Heart right ventricle (tissue), 16 donors: ENCODE measurements around the gene LMOD3. TPM values are rescaled to one million over a fixed set of nuclear protein-coding genes. Genes with fewer than 3 reads are reported as not detected.

Experiments
- ATAC-seq, 8 donors: fragments of 200-7000 bp; cut with Tn5 transposase; one replicate each; pipeline ENCODE4 v1.9.1; 2020; ENCODE audit warnings: mild to moderate bottlenecking in 8 of 8, moderate library complexity in 8 of 8, moderate number of reproducible peaks in 1 of 8
- DNase-seq, 2 donors: peaks; one replicate each; pipeline ENCODE4 v3.0.0-alpha.2; 2020
- H3K27ac ChIP-seq, 10 donors: fragments of 200-600 bp; sonication (generic) in 2 of 10; one replicate each; pipeline versions ENCODE4 v1.5.0 to v1.8.0; 2020 to 2022; ENCODE audit warnings: mild to moderate bottlenecking in 3 of 10
- H3K27me3 ChIP-seq, 7 donors: fragments of 200-600 bp; one replicate each; pipeline ENCODE4 v1.8.0; 2021 to 2022; ENCODE audit warnings: mild to moderate bottlenecking in 2 of 7
- H3K36me3 ChIP-seq, 9 donors: fragments of 200-600 bp; sonication (generic) in 1 of 9; one replicate each; pipeline versions ENCODE4 v1.5.0 to v1.8.0; 2020 to 2022; ENCODE audit warnings: mild to moderate bottlenecking in 2 of 9
- H3K4me1 ChIP-seq, 9 donors: fragments of 200-600 bp; sonication (generic) in 1 of 9; one replicate each; pipeline versions ENCODE4 v1.5.0 to v1.8.0; 2020 to 2022; ENCODE audit warnings: mild to moderate bottlenecking in 4 of 9
- H3K4me3 ChIP-seq, 10 donors: fragments of 200-600 bp; sonication (generic) in 2 of 10; one replicate each; pipeline versions ENCODE4 v1.5.0 to v1.8.0; 2020 to 2022; ENCODE audit warnings: mild to moderate bottlenecking in 7 of 10, moderate library complexity in 2 of 10
- H3K9me3 ChIP-seq, 11 donors: fragments of 200-600 bp in 10 of 11; sonication (generic) in 2 of 11; one replicate each; pipeline versions ENCODE4 v1.5.0 to v1.8.0; 2013 to 2022; ENCODE audit warnings: mild to moderate bottlenecking in 2 of 11, control low read depth in 1 of 11, moderate library complexity in 1 of 11
- WGBS, 2 donors: extraction: QIAGEN DNeasy Blood & Tissue Kit; methylation state at CpG; one replicate each; pipeline ENCODE4 v1.1.7; 2013; ENCODE audit warnings: inconsistent platforms in 1 of 2; 5-methylcytosine and 5-hydroxymethylcytosine counted together
- intact Hi-C, 10 donors: fragments of 100-400 bp; cut with DNase I; formaldehyde crosslinking; loops; one replicate each; pipeline versions ENCODE4 v1.11.1 to v1.14.2; 2022
- polyA plus RNA-seq, 2 donors: library from polyadenylated mRNA; stranded (reverse); fragments of 200-250 nt; gene quantifications; one replicate each; pipeline ENCODE4 v1.2.3, GENCODE V29; 2013
- total RNA-seq, 10 donors: library from RNA; stranded (reverse); fragmentation: NEBNext Ultra II Directional in 3 of 10; extraction: Animal tissue kit (Norgen Biotek cat#: 25700) in 3 of 10; gene quantifications; one replicate each; pipeline versions ENCODE4 v1.2.1 to v1.2.4, GENCODE V29; 2021 to 2023
- TF ChIP-seq, protein P1 (sequence below), 9 donors: fragments of 200-600 bp; sonication (generic) in 2 of 9; IDR thresholded peaks; one replicate each; pipeline versions ENCODE4 v1.5.0 to v1.8.0; 2021 to 2022; ENCODE audit warnings: antibody characterized with exemption in 9 of 9, mild to moderate bottlenecking in 5 of 9, moderate library complexity in 1 of 9
- donor health status: Arrhythmogenic right ventricular cardiomyopathy.
- donor health status: ischemic (EF 13 %, LVEDD 7.1; RV severe dilation, severe dysfunction).
- donor health status: healthy with polysubstance abuse.
- donor health status: DM: no; HTN: yes; CAD: no.
- donor health status: DM: no; HTN: no; CAD: no.
- donor health status: ischemic (EF 25% LVEDD 6.9; RV normal size, moderate dysfunction).
- donor health status: ischemic (EF 25% LVEDD 5.7; RV mildly dilated, moderate dysfunction).
- donor health status: healthy.
- donor health status: DM: yes; HTN: yes; CAD: no.
- donor health status: Ischemic cardiomyopathy.
- donor health status: ischemic (EF 35%, LVEDD 5.7; RV mildly dilated, moderate dysfunction).
- donor health status: nonischemic (EF 11% LVEDD 7.7; RV severe dilation, severe dysfunction).
- donor health status: DM: yes; HTN: yes; CAD: no.
- donor health status: PGD.
- donor health status: ischemic (EF 29% LVEDD 5.4; RV normal size, mild dysfunction).
- donor health status: nonischemic (EF 23%, LVEDD 6.1; RV moderate dilation, normal function).

The LMOD3 gene
- total and polyA plus RNA-seq, 12 donors = 28.6 to 240 (median 182) TPM

DNA sequence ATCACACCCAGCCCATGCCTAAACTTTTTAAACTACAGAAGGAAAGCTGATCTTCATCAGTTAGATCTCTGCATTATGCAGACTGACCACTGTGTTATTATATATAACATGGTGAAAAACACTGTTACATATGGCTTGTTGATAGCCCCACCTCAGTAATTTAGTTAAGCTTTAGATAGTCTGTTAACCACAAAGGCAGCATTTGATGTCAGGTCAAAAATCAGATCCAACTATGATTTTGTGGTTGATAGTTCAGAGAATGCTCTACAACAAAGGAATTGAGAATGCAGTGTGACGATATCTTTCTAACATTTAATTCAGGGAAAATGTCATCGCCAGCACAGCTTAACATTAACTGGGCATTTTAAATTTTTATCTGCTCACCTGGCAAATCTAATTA lies 37.7 kb upstream of the LMOD3 start:
- TF ChIP-seq, protein P1, sequence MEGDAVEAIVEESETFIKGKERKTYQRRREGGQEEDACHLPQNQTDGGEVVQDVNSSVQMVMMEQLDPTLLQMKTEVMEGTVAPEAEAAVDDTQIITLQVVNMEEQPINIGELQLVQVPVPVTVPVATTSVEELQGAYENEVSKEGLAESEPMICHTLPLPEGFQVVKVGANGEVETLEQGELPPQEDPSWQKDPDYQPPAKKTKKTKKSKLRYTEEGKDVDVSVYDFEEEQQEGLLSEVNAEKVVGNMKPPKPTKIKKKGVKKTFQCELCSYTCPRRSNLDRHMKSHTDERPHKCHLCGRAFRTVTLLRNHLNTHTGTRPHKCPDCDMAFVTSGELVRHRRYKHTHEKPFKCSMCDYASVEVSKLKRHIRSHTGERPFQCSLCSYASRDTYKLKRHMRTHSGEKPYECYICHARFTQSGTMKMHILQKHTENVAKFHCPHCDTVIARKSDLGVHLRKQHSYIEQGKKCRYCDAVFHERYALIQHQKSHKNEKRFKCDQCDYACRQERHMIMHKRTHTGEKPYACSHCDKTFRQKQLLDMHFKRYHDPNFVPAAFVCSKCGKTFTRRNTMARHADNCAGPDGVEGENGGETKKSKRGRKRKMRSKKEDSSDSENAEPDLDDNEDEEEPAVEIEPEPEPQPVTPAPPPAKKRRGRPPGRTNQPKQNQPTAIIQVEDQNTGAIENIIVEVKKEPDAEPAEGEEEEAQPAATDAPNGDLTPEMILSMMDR (IDR thresholded peaks at IDR 0.05) = no peak
- H3K9me3 ChIP-seq = no peaks in the 10 kb centered on the region
- H3K27ac ChIP-seq = no peak overlapping the region
- 91 to 95% methylated on average over 2 of the region's 2 CpGs for WGBS, 2 donors
- H3K4me3 ChIP-seq = no peak overlapping the region
- ATAC-seq (no peak), DNase-seq (no peak)
- no peaks in the 10 kb centered on the region for H3K36me3 ChIP-seq
- no peaks in the 10 kb centered on the region for H3K27me3 ChIP-seq
- intact Hi-C loops = loop anchor here in 9 of 10 donors (2.0 to 10.0 kb wide), 9 partner anchors 147 to 512 kb away; no protein-coding TSS in a partner anchor
- H3K4me1 ChIP-seq = peaks cover 0 to 8% (median 0%) of the 10 kb centered on the region in 9 donors

DNA sequence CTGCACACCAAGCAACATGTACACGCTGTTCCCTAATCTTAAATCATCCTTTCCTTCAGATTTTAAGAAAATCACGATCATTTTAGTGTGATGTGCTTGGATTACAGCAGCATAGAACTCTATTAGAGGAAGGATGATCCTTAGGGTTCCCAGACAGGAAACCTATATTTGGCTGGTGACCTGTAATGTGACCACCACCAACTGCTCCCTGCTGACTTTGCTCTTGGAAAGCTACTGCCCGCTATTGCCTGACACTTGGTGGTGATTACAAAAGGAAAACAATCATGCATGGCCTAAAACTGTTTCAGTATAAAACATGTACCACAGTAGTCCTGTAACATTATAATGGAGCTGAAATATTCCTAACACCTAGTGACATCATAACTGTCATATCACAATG lies 27.2 kb upstream of the LMOD3 start:
- ATAC-seq = no peak
- 77 to 82% methylated on average over 3 of the region's 3 CpGs for WGBS, 2 donors
- Histone ChIP-seq H3K4me3 (no peak overlapping the region), H3K4me1 (no peaks in the 10 kb centered on the region), H3K9me3 (no peaks in the 10 kb centered on the region), H3K27me3 (peaks cover 0 to 3% (median 0%) of the 10 kb centered on the region in 7 donors), H3K27ac (no peak overlapping the region), H3K36me3 (no peaks in the 10 kb centered on the region)
- TF ChIP-seq, protein P1 (IDR thresholded peaks at IDR 0.05) = no peak
- intact Hi-C loops = no loop called here
- DNase-seq = no peak

DNA sequence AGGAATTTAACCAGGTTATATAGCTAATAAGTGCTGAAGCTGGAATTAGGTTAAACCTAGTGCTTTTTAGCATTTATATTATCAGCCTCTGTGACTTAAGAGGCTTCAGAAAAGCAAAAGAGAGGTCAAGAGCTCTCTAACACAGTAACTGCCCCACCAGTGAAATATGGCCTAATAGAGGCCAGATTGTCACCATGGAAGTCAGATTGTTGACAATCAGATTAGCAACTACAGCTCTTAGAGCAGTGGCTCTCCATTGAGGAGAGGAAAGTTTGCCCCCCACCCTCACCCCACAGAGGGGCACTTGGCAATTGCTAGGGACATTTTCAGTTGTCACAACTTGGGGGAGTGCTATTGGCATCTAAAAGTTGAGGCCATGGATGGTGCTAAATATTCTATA lies 23.3 kb upstream of the LMOD3 start:
- TF ChIP-seq, protein P1 (IDR thresholded peaks at IDR 0.05) = no peak
- ATAC-seq (no peak), DNase-seq (no peak)
- intact Hi-C loops = no loop called here
- Histone ChIP-seq H3K4me1 (peaks cover 0 to 7% (median 0%) of the 10 kb centered on the region in 9 donors), H3K9me3 (no peaks in the 10 kb centered on the region), H3K27me3 (no peaks in the 10 kb centered on the region), H3K36me3 (no peaks in the 10 kb centered on the region), H3K4me3 (no peak overlapping the region), H3K27ac (no peak overlapping the region)

DNA sequence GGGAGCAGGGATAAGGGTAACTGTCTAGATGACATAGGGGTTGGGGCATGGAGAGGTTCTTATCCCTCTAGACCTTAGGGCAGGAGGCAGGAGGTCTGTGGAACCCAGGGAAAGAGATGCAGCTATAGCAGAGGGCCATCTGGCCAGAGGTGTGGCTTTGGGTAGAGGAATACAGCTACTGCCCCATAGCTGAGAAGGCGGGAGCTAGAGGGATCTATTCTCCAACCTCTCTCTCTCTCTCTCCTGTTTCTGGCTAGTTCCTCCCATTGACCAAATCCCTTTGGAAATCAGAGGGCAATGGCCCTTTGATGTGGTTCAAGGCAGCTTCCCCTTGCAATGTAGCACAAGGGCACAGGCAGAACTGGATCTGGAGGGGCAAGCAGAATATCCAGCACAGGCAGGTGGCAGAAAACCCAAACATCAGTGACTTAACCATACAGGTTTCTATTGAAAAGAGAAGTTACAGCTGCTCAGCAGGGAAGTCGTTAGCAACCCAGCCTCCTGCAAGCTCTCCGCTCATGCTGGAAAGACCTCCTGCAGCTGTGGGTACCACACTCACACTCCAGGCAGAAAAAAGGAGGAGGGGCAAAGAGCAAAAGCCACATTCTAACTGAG lies 22.3 kb upstream of the LMOD3 start:
- DNase-seq (no peak), ATAC-seq (peak in 1 of 8 donors; percentile 27)
- 77 to 80% methylated on average over 3 of the region's 3 CpGs for WGBS, 2 donors
- peaks cover 0 to 7% (median 0%) of the 10 kb centered on the region in 9 donors for H3K4me1 ChIP-seq
- H3K27ac ChIP-seq = no peak overlapping the region
- no peak overlapping the region for H3K4me3 ChIP-seq
- no peaks in the 10 kb centered on the region for H3K27me3 ChIP-seq
- no peaks in the 10 kb centered on the region for H3K9me3 ChIP-seq
- no peaks in the 10 kb centered on the region for H3K36me3 ChIP-seq
- intact Hi-C loops = no loop called here
- TF ChIP-seq, protein P1 (IDR thresholded peaks at IDR 0.05) = no peak
